22Rv1 (cell line): Measurements from ENCODE around the gene OMA1.

Experiments used
- H3K27ac ChIP-seq: fragments of 450-650 bp; 2 replicates; pipeline ENCODE4 v1.5.1; 2017
- ZFX ChIP-seq: fragments of 450-650 bp; IDR thresholded peaks from 2 replicates; pipeline ENCODE4 v1.6.1; 2017; ENCODE audit warnings: antibody characterized with exemption, borderline replicate concordance
- TF ChIP-seq, protein P1 (sequence below): fragments of 450-650 bp; IDR thresholded peaks from 2 replicates; pipeline ENCODE4 v1.5.1; 2017; ENCODE audit warnings: mild to moderate bottlenecking

Gene OMA1

DNA sequence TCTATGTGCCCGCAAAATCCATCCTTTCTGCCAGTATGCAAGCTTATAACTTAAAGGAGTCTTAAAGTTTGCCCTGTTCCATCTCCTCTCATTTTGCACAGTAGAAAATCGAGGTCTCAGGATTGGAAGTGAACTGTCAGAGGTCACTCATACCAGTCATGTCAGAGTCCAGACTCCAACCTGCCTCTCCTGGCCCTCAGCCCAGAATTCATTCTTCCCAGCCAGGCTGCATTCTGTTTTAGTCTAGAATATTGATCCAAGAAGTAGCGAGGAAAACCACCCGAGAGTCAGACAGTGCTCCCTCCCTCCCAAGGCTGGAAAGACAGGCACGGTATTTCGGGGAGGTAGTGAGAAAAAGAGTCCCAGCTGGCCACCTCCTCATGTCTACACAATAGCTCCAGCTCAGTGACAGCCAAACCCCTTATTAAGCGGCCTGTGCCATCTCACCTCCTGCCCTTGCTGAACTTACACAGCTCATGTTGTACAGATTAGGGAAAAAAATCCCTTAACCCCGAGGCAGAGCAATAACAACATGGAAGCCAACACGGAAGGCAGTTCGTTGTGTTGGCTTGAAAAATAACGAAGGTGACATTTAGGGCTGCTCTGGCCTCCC lies 89.4 kb downstream of the OMA1 start:
- TF ChIP-seq ZFX = no peak
- TF ChIP-seq, protein P1, sequence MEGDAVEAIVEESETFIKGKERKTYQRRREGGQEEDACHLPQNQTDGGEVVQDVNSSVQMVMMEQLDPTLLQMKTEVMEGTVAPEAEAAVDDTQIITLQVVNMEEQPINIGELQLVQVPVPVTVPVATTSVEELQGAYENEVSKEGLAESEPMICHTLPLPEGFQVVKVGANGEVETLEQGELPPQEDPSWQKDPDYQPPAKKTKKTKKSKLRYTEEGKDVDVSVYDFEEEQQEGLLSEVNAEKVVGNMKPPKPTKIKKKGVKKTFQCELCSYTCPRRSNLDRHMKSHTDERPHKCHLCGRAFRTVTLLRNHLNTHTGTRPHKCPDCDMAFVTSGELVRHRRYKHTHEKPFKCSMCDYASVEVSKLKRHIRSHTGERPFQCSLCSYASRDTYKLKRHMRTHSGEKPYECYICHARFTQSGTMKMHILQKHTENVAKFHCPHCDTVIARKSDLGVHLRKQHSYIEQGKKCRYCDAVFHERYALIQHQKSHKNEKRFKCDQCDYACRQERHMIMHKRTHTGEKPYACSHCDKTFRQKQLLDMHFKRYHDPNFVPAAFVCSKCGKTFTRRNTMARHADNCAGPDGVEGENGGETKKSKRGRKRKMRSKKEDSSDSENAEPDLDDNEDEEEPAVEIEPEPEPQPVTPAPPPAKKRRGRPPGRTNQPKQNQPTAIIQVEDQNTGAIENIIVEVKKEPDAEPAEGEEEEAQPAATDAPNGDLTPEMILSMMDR = no peak
- H3K27ac ChIP-seq = no peak overlapping the region

DNA sequence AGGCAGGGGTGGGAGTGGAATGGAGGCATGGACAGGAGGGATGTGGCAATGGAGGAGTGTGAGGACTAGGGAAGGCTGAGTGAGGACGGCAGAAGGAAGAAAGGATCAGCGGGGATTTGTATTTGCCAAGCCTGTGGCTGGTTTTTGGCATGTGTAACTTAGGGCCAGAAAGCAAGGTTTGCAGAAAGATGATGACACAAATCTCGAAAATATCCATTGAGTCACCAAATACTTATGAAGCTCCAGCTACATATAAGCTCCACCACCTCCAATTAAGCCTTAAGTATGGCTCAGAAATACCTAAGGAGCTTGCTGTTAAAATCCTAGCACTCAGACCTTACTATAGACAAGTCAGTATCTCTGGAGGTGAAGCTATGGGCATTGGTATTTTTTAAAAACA lies 90.1 kb downstream of the OMA1 start:
- no peak overlapping the region for H3K27ac ChIP-seq
- TF ChIP-seq, protein P1 = no peak
- TF ChIP-seq ZFX = no peak

DNA sequence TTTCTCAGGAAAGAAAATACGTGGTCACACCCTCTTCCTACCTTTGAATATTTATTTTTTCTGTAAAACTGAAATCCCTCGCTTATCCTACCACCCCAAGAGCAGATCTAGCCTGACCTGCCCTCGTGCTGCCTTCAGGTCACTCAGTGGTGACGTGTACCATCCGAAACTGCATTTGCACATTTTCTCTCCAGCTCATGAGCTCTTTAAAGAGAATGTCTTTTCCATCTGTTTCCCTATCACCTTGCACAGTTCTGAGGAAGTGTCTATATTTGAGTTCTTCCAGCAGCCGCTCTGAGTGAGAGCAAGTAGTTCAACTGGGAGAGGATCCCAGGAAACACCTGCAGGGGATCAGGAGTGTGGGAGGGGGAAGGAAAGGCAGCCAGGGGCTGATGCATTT lies 91.7 kb downstream of the OMA1 start:
- TF ChIP-seq, protein P1 = no peak
- TF ChIP-seq ZFX = no peak
- H3K27ac ChIP-seq = no peak overlapping the region

DNA sequence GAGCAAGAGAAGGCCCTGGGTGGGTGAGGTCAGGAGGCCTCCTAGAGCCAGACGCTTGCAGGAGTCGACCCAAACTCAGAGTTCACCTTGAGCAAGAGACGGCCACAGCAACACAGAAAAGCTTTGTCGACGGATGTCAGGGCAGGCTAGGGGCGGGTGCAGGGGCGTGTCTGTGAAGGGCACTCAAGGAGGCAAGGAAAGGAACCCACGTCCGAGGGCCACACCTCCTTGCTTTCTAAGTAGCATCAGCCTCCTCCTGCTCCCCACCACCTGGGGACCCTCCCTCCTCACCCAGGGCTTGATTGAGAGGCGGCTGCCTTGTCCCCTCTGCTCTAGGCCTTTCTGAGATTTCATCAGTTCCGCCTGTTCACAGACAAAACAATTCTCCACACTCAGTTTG lies 92.1 kb downstream of the OMA1 start:
- TF ChIP-seq ZFX = no peak
- TF ChIP-seq, protein P1 = no peak

DNA sequence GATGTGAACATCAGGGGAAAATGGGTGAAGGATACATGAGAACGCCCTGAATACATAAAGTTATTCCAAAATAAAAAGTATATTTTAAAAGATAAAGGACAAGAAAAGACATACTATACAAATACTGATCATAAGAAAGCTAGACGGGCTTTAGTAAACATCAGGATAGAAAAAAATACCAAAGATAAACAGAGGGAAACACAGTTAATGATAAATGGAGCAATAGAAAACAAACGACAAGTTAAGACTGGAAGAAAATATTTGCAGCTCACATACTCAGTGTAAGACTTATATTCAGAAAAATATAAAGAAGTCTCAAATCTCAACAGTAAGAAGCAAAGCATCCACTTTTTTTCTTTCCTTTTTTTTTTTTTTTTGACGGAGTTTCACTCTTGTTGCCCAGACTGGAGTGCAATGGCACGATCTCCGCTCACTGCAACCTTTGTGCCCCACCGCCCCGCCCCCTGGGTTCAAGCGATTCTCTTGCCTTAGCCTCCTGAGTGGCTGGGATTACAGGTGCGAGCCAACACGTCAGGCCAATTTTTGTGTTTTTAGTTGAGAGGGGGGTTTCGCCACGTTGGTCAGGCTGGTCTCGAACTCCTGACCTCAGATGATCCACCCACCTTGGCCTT lies 94.8 kb downstream of the OMA1 start:
- no peak overlapping the region for H3K27ac ChIP-seq
- no peak for TF ChIP-seq ZFX
- TF ChIP-seq, protein P1 = no peak

More for the DNA sequence above, 92.1 kb downstream of the OMA1 start:
- H3K27ac ChIP-seq = no peak overlapping the region

- no peak for TF ChIP-seq ZFX
- TF ChIP-seq, protein P1 = no peak
- no peak overlapping the region for H3K27ac ChIP-seq
These were observed 98.6 kb downstream of the OMA1 start for GRCh38 chr1:58447886-58448285.

DNA sequence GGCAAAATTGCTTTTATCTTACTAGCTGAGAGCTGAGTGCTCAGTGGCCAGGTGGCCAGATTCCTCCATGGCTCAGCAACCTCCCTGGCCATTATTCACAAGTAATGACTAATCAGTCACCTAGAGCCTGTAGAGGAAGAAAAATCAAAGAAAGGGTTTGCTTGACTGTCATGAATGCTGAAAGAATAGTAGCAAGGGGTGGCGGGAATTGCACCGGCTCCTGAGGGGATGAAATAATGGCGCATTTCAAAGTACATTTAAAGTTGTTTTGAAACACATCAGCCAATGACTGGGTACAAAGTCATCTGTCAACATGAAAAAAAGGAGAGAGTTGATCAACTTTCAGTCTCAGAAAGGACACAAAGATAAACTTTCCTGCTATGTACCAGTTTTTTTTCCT lies 99.5 kb downstream of the OMA1 start:
- TF ChIP-seq, protein P1 = no peak
- TF ChIP-seq ZFX = no peak
- no peak overlapping the region for H3K27ac ChIP-seq
